Natural killer cell treated with Interleukin-12 subunit alpha and Interleukin-12 subunit beta and Interleukin-15 and Interleukin-18, amount 100 ng/mL, for 72 hours (primary cell): ENCODE measurements around the gene TRIM9. TPM values are rescaled to one million over a fixed set of nuclear protein-coding genes. Genes with fewer than 3 reads are reported as not detected.

Experiments
- ATAC-seq, 2 donors: fragments of 150-1000 bp; cut with Tn5 transposase in 1 of 2; sonication (Bioruptor Pico), chemical (Tn5 transposase) in 1 of 2; 2 replicates each; pipeline ENCODE4 v1.10.0; 2021
- DNase-seq: peaks from one replicate; pipeline ENCODE4 v3.0.0; 2022; ENCODE audit warnings: low spot score
- H3K27ac Mint-ChIP-seq, 2 donors: 1 replicate in 1 of 2; 2 replicates in 1 of 2; pipeline ENCODE4 v1.8.0; 2022; ENCODE audit warnings: mixed read lengths in 2 of 2, mild to moderate bottlenecking in 1 of 2, moderate library complexity in 1 of 2
- H3K27me3 Mint-ChIP-seq, 2 donors: 1 replicate in 1 of 2; 2 replicates in 1 of 2; pipeline ENCODE4 v1.8.0; 2022; ENCODE audit warnings: mixed read lengths in 2 of 2
- H3K36me3 Mint-ChIP-seq: one replicate; pipeline ENCODE4 v1.8.0; 2022; ENCODE audit warnings: mixed read lengths
- H3K4me1 Mint-ChIP-seq, 2 donors: 1 replicate in 1 of 2; 2 replicates in 1 of 2; pipeline ENCODE4 v1.8.0; 2022; ENCODE audit warnings: low read depth in 2 of 2, mixed read lengths in 2 of 2, mild to moderate bottlenecking in 1 of 2
- H3K4me3 Mint-ChIP-seq: one replicate; pipeline ENCODE4 v1.8.0; 2022; ENCODE audit warnings: mixed read lengths
- H3K9me3 Mint-ChIP-seq: 2 replicates; pipeline ENCODE4 v1.8.0; 2022; ENCODE audit warnings: mixed read lengths
- total RNA-seq, 2 donors: library from RNA; stranded (reverse); gene quantifications; one replicate each; pipeline ENCODE4 v1.2.3, GENCODE V29; 2022

Gene TRIM9
- total RNA-seq, 2 donors from 2014 or later: 0.11 to 0.24 TPM

GRCh38 chr14:51084507-51084906 lies 10.4 kb downstream of the TRIM9 start:
- peaks cover 0 to 3% of the 10 kb centered on the region in 2 donors for H3K4me1 Mint-ChIP-seq
- H3K36me3 Mint-ChIP-seq: no peaks in the 10 kb centered on the region
- DNase-seq (no peak), ATAC-seq (no peak)
- H3K4me3 Mint-ChIP-seq: no peak overlapping the region
- no peaks in the 10 kb centered on the region for H3K9me3 Mint-ChIP-seq
- H3K27me3 Mint-ChIP-seq: peaks cover 6 to 18% of the 10 kb centered on the region in 2 donors
- no peak overlapping the region for H3K27ac Mint-ChIP-seq

GRCh38 chr14:51082349-51082748 lies 12.6 kb downstream of the TRIM9 start:
- Mint-ChIP-seq H3K36me3 (no peaks in the 10 kb centered on the region), H3K4me3 (no peak overlapping the region), H3K4me1 (peaks cover 0 to 3% of the 10 kb centered on the region in 2 donors), H3K9me3 (no peaks in the 10 kb centered on the region), H3K27me3 (peaks cover 9 to 20% of the 10 kb centered on the region in 2 donors), H3K27ac (no peak overlapping the region)
- DNase-seq (no peak), ATAC-seq (no peak)

GRCh38 chr14:51081712-51082111 lies 13.2 kb downstream of the TRIM9 start:
- Mint-ChIP-seq H3K27me3 (peaks cover 12 to 13% of the 10 kb centered on the region in 2 donors), H3K4me1 (peaks cover 0 to 3% of the 10 kb centered on the region in 2 donors), H3K9me3 (no peaks in the 10 kb centered on the region), H3K27ac (no peak overlapping the region), H3K4me3 (no peak overlapping the region), H3K36me3 (no peaks in the 10 kb centered on the region)
- DNase-seq (no peak), ATAC-seq (no peak)

- Mint-ChIP-seq H3K4me1 (no peaks in the 10 kb centered on the region), H3K4me3 (no peak overlapping the region), H3K36me3 (no peaks in the 10 kb centered on the region), H3K27ac (no peak overlapping the region), H3K9me3 (no peaks in the 10 kb centered on the region), H3K27me3 (peaks cover 8 to 9% of the 10 kb centered on the region in 2 donors)
- DNase-seq (no peak), ATAC-seq (no peak)
These were observed 13.7 kb downstream of the TRIM9 start for GRCh38 chr14:51081209-51081608.

GRCh38 chr14:51080645-51081044 lies 14.3 kb downstream of the TRIM9 start:
- H3K36me3 Mint-ChIP-seq: no peaks in the 10 kb centered on the region
- H3K4me1 Mint-ChIP-seq: no peaks in the 10 kb centered on the region
- no peaks in the 10 kb centered on the region for H3K9me3 Mint-ChIP-seq
- no peak overlapping the region for H3K27ac Mint-ChIP-seq
- DNase-seq (no peak), ATAC-seq (no peak)
- no peak overlapping the region for H3K4me3 Mint-ChIP-seq
- peaks cover 7 to 10% of the 10 kb centered on the region in 2 donors for H3K27me3 Mint-ChIP-seq

- DNase-seq (no peak), ATAC-seq (no peak)
- Mint-ChIP-seq H3K36me3 (no peaks in the 10 kb centered on the region), H3K27ac (no peak overlapping the region), H3K9me3 (no peaks in the 10 kb centered on the region), H3K27me3 (peaks cover 10 to 13% of the 10 kb centered on the region in 2 donors), H3K4me1 (no peaks in the 10 kb centered on the region), H3K4me3 (no peak overlapping the region)
These were observed 15.4 kb downstream of the TRIM9 start for GRCh38 chr14:51079489-51079888.

DNA sequence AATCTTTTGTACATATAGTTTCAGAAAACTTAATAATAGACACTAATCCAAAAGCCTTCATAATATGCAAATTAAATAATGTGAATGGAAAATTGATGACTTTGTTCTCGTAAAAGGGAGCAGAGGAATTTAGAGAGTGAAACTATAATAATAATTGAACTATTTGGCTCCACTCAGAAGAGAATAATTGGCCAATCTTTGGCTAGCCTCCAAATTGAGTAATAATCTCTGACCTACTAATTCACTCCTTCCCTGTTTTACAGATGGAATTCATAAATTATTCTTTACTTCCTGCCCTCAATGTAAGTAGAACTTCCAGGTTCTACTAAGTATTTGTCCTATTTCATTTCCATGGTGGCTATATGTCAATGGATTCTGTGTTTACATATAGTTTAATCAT lies 15.8 kb downstream of the TRIM9 start:
- DNase-seq (no peak), ATAC-seq (no peak)
- Mint-ChIP-seq H3K9me3 (no peaks in the 10 kb centered on the region), H3K4me1 (no peaks in the 10 kb centered on the region), H3K27me3 (peaks cover 14 to 16% of the 10 kb centered on the region in 2 donors), H3K4me3 (no peak overlapping the region), H3K27ac (no peak overlapping the region), H3K36me3 (no peaks in the 10 kb centered on the region)

DNA sequence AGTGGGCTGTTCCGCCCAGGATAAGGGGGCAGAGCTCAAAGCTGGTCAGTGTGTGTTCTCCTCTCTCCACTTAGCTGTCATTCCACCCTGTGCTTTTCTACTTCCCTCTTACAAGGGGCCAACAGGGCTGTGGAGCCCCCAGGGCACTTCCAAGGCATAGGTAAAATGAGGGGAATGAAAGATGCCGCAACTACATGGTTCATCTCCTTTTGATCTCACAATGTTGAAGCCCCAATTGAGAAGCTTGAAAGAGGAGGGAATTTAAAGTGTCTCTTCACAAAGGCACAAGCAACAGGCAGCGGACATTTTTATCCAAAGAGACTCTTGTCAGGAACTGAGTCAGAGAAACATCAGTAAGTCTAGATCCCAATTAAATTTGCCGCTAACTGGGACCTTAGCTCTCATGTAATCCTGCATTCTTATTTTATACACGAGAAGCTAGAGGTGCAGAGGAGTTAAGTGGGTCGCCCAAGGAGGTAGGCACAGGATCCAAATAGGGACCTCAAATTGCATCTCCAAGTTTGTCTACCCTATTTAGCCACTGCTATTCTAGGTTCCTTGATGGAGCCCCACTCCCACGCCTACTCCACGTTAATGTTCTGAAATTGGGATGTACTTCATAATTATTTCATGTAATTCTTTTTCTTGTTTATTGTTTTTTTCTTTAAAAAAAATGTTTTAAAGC lies 20.1 kb downstream of the TRIM9 start:
- no peak overlapping the region for H3K27ac Mint-ChIP-seq
- no peak for DNase-seq
- no peaks in the 10 kb centered on the region for H3K9me3 Mint-ChIP-seq
- no peak for ATAC-seq
- peaks cover 13 to 16% of the 10 kb centered on the region in 2 donors for H3K27me3 Mint-ChIP-seq
- H3K4me3 Mint-ChIP-seq: no peak overlapping the region
- no peaks in the 10 kb centered on the region for H3K36me3 Mint-ChIP-seq
- no peaks in the 10 kb centered on the region for H3K4me1 Mint-ChIP-seq

GRCh38 chr14:51073731-51074130 lies 21.2 kb downstream of the TRIM9 start:
- H3K4me3 Mint-ChIP-seq: no peak overlapping the region
- ATAC-seq (no peak), DNase-seq (no peak)
- no peak overlapping the region for H3K27ac Mint-ChIP-seq
- no peaks in the 10 kb centered on the region for H3K4me1 Mint-ChIP-seq
- no peaks in the 10 kb centered on the region for H3K36me3 Mint-ChIP-seq
- no peaks in the 10 kb centered on the region for H3K9me3 Mint-ChIP-seq
- peaks cover 11 to 13% of the 10 kb centered on the region in 2 donors for H3K27me3 Mint-ChIP-seq

- Mint-ChIP-seq H3K27me3 (peaks cover 13 to 18% of the 10 kb centered on the region in 2 donors), H3K4me3 (no peak overlapping the region), H3K27ac (no peak overlapping the region), H3K4me1 (no peaks in the 10 kb centered on the region), H3K36me3 (no peaks in the 10 kb centered on the region), H3K9me3 (no peaks in the 10 kb centered on the region)
- no peak for DNase-seq
- ATAC-seq: no peak
These were observed 21.9 kb downstream of the TRIM9 start for GRCh38 chr14:51072976-51073375.

DNA sequence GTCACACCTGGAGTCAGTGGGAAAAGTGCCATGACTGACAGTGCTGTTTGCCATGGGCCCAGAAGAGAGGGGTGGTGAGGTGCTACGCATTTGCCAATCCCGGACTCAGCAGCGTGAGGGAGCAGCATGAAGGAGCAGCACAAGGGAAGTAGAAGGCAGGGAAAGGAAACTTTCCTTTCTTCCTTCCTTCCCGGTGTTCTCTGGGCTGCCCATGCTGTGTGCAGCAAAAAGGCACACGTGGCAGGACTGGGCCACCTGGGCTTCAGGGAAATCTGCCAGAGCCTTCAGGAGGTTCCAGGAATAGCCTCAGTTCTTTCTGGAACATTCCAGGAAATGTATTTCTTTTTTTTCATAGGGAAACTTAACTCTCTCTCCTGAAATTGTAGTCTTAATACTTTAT lies 23.0 kb downstream of the TRIM9 start:
- no peak overlapping the region for H3K27ac Mint-ChIP-seq
- ATAC-seq (no peak), DNase-seq (no peak)
- H3K9me3 Mint-ChIP-seq: no peaks in the 10 kb centered on the region
- no peaks in the 10 kb centered on the region for H3K4me1 Mint-ChIP-seq
- no peaks in the 10 kb centered on the region for H3K36me3 Mint-ChIP-seq
- H3K27me3 Mint-ChIP-seq: peaks cover 15 to 28% of the 10 kb centered on the region in 2 donors
- H3K4me3 Mint-ChIP-seq: no peak overlapping the region

- Mint-ChIP-seq H3K4me1 (no peaks in the 10 kb centered on the region), H3K36me3 (no peaks in the 10 kb centered on the region), H3K9me3 (no peaks in the 10 kb centered on the region), H3K27ac (no peak overlapping the region), H3K27me3 (peaks cover 13 to 28% of the 10 kb centered on the region in 2 donors), H3K4me3 (no peak overlapping the region)
- DNase-seq (no peak), ATAC-seq (no peak)
These were observed 24.2 kb downstream of the TRIM9 start for GRCh38 chr14:51070726-51071125.

GRCh38 chr14:51069055-51069454 lies 25.9 kb downstream of the TRIM9 start:
- Mint-ChIP-seq H3K27me3 (peaks cover 6 to 21% of the 10 kb centered on the region in 2 donors), H3K9me3 (no peaks in the 10 kb centered on the region), H3K36me3 (no peaks in the 10 kb centered on the region), H3K4me3 (no peak overlapping the region), H3K4me1 (no peaks in the 10 kb centered on the region), H3K27ac (no peak overlapping the region)
- ATAC-seq: no peak
- DNase-seq: no peak

- Mint-ChIP-seq H3K4me1 (no peaks in the 10 kb centered on the region), H3K9me3 (no peaks in the 10 kb centered on the region), H3K27ac (no peak overlapping the region), H3K36me3 (no peaks in the 10 kb centered on the region), H3K4me3 (no peak overlapping the region), H3K27me3 (peaks cover 6 to 24% of the 10 kb centered on the region in 2 donors)
- DNase-seq (no peak), ATAC-seq (no peak)
These were observed 26.6 kb downstream of the TRIM9 start for GRCh38 chr14:51068268-51068667.

GRCh38 chr14:51067295-51067694 lies 27.6 kb downstream of the TRIM9 start:
- peaks cover 14 to 34% of the 10 kb centered on the region in 2 donors for H3K27me3 Mint-ChIP-seq
- peaks cover 3% of the 10 kb centered on the region for H3K9me3 Mint-ChIP-seq
- H3K27ac Mint-ChIP-seq: no peak overlapping the region
- no peaks in the 10 kb centered on the region for H3K4me1 Mint-ChIP-seq
- no peak overlapping the region for H3K4me3 Mint-ChIP-seq
- H3K36me3 Mint-ChIP-seq: peaks cover 7% of the 10 kb centered on the region
- ATAC-seq: no peak
- no peak for DNase-seq
